ENCODE data around the gene NDUFA11. TPM values are rescaled to one million over a fixed set of nuclear protein-coding genes. Genes with fewer than 3 reads are reported as not detected.

Gene NDUFA11
- total RNA-seq, 3 donors from 2014 or later, result 186 to 278 (median 186) TPM

GRCh38 chr19:5882421-5882968 is 21.1 kb downstream of the NDUFA11 start:
- H3K27ac ChIP-seq, result peak overlapping the region in 1 of 2 donors; percentile 57
- H3K4me1 ChIP-seq, result peaks cover 7 to 9% of the 10 kb centered on the region in 2 donors
- H3K27me3 ChIP-seq, result peaks cover 0 to 4% of the 10 kb centered on the region in 2 donors

GRCh38 chr19:5881543-5882299 is 21.9 kb downstream of the NDUFA11 start:
- H3K27ac ChIP-seq, result peak overlapping the region in 1 of 2 donors; percentile 57
- H3K27me3 ChIP-seq, result peaks cover 0 to 4% of the 10 kb centered on the region in 2 donors
- TF ChIP-seq POLR2A (IDR thresholded peaks at IDR 0.05) (no peak), POLR2AphosphoS5 (IDR thresholded peaks at IDR 0.05) (no peak), CTCF (IDR thresholded peaks at IDR 0.05) (no peak)
- no peak for DNase-seq (ENCODE audit: low spot score in 2 of 2)
- H3K4me3 ChIP-seq, result no peak overlapping the region
- H3K4me1 ChIP-seq, result peaks cover 7 to 9% of the 10 kb centered on the region in 2 donors
- no peaks in the 10 kb centered on the region for H3K9me3 ChIP-seq
- H3K36me3 ChIP-seq, result no peaks in the 10 kb centered on the region
- intact Hi-C loops (cut with DNase I; ENCODE audit: low total_unique reads), result no loop called here

More at GRCh38 chr19:5882421-5882968, 21.1 kb downstream of the NDUFA11 start:
- H3K36me3 ChIP-seq, result no peaks in the 10 kb centered on the region
- intact Hi-C loops (cut with DNase I; ENCODE audit: low total_unique reads), result no loop called here
- H3K4me3 ChIP-seq, result no peak overlapping the region
- no peak for DNase-seq (ENCODE audit: low spot score in 2 of 2)
- no peaks in the 10 kb centered on the region for H3K9me3 ChIP-seq
- TF ChIP-seq POLR2A (IDR thresholded peaks at IDR 0.05), result no peak
- no peak for TF ChIP-seq CTCF (IDR thresholded peaks at IDR 0.05)
- no peak for TF ChIP-seq POLR2AphosphoS5 (IDR thresholded peaks at IDR 0.05)

GRCh38 chr19:5880604-5881078 is 22.9 kb downstream of the NDUFA11 start:
- DNase-seq (ENCODE audit: low spot score in 2 of 2), result peak in 1 of 2 donors; percentile 89

GRCh38 chr19:5880196-5880595 is 23.4 kb downstream of the NDUFA11 start:
- Histone ChIP-seq H3K36me3 (no peaks in the 10 kb centered on the region), H3K27me3 (peaks cover 0 to 4% of the 10 kb centered on the region in 2 donors), H3K27ac (peak overlapping the region; percentile 42 to 51), H3K4me1 (peaks cover 7 to 9% of the 10 kb centered on the region in 2 donors), H3K4me3 (no peak overlapping the region), H3K9me3 (no peaks in the 10 kb centered on the region)
- no peak for TF ChIP-seq POLR2AphosphoS5 (IDR thresholded peaks at IDR 0.05)
- TF ChIP-seq POLR2A (IDR thresholded peaks at IDR 0.05), result no peak
- TF ChIP-seq CTCF (IDR thresholded peaks at IDR 0.05), result no peak
- no peak for DNase-seq (ENCODE audit: low spot score in 2 of 2)
- intact Hi-C loops (cut with DNase I; ENCODE audit: low total_unique reads), result no loop called here

More at GRCh38 chr19:5880604-5881078, 22.9 kb downstream of the NDUFA11 start:
- TF ChIP-seq POLR2AphosphoS5 (IDR thresholded peaks at IDR 0.05) (peak in 1 of 3 donors; percentile 16), CTCF (IDR thresholded peaks at IDR 0.05) (no peak), POLR2A (IDR thresholded peaks at IDR 0.05) (no peak)
- H3K27ac ChIP-seq, result peak overlapping the region; percentile 44 to 51
- peaks cover 0 to 4% of the 10 kb centered on the region in 2 donors for H3K27me3 ChIP-seq
- H3K9me3 ChIP-seq, result no peaks in the 10 kb centered on the region
- intact Hi-C loops (cut with DNase I; ENCODE audit: low total_unique reads), result no loop called here
- no peak overlapping the region for H3K4me3 ChIP-seq
- peaks cover 7 to 9% of the 10 kb centered on the region in 2 donors for H3K4me1 ChIP-seq
- H3K36me3 ChIP-seq, result no peaks in the 10 kb centered on the region

GRCh38 chr19:5877882-5878281 is 25.7 kb downstream of the NDUFA11 start:
- TF ChIP-seq POLR2AphosphoS5 (IDR thresholded peaks at IDR 0.05) (no peak), CTCF (IDR thresholded peaks at IDR 0.05) (no peak), POLR2A (IDR thresholded peaks at IDR 0.05) (no peak)
- peak overlapping the region; percentile 50 to 66 for H3K27ac ChIP-seq
- no peak overlapping the region for H3K4me3 ChIP-seq
- H3K9me3 ChIP-seq, result no peaks in the 10 kb centered on the region
- peaks cover 7 to 9% of the 10 kb centered on the region in 2 donors for H3K4me1 ChIP-seq
- intact Hi-C loops (cut with DNase I; ENCODE audit: low total_unique reads), result no loop called here
- H3K27me3 ChIP-seq, result peaks cover 0 to 4% of the 10 kb centered on the region in 2 donors
- no peaks in the 10 kb centered on the region for H3K36me3 ChIP-seq
- DNase-seq (ENCODE audit: low spot score in 2 of 2), result no peak

All from breast epithelium (tissue), 4 donors.